ENCODE measurements around the gene SPDL1. TPM values are rescaled to one million over a fixed set of nuclear protein-coding genes. Genes with fewer than 3 reads are reported as not detected.

Gene SPDL1
- total RNA-seq, 1 experiment from 2014 or later = 29.9 TPM

DNA sequence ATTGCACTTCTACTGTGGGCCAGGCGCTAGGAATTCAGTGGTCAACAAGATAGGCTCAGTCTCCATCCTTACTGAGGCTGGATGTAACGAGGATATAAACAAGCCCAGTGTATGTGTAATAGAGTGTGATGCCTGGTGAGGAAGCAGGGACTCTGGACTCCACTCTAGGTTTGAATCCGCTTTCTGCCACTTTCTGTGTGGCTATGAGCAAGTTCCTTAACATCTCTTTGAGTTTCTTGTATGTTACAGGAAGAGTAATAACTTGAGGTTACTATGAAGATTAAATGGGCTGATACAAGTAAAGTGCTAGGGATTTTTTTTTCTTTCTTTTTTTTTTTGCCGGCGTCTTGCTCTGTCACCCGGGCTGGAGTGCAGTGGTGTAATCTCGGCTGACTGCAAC is 65.9 kb downstream of the SPDL1 start:
- peaks cover 11% of the 10 kb centered on the region for H3K4me1 ChIP-seq (ENCODE audit: insufficient read depth, low read length)
- H3K9me2 ChIP-seq (replicated peaks; ENCODE audit: low read length) = 0 out of 2 replicates have a peak, but pooled peaks cover 10% of the 10 kb centered on the region
- no peaks in the 10 kb centered on the region for H3K27me3 ChIP-seq (ENCODE audit: low read length)
- no peak overlapping the region for H3K4me3 ChIP-seq (ENCODE audit: low read length)
- H4K20me1 ChIP-seq (ENCODE audit: low read length) = no peaks in the 10 kb centered on the region
- DNase-seq (no peak), ATAC-seq (no peak)
- ChIA-PET CTCF (no interaction called here), POLR2A (ENCODE audit: unreplicated experiment) (no interaction called here)
- no peaks in the 10 kb centered on the region for H3F3A ChIP-seq (ENCODE audit: low read length, unreplicated experiment)
- BruUV-seq (replicated peaks) = no TSS peak
- no peak overlapping the region for H3K27ac ChIP-seq (ENCODE audit: low read length)
- intact Hi-C loops (cut with micrococcal nuclease) = no loop called here
- H3K4me2 ChIP-seq (ENCODE audit: low read length) = no peak overlapping the region
- H3K79me2 ChIP-seq (ENCODE audit: low read length) = no peaks in the 10 kb centered on the region
- H3K9me3 ChIP-seq (ENCODE audit: low read length) = no peaks in the 10 kb centered on the region
- no peak overlapping the region for H2AFZ ChIP-seq (ENCODE audit: low read length)
- TF ChIP-seq EZH2phosphoT487 (IDR thresholded peaks at IDR 0.05; ENCODE audit: borderline replicate concordance, low read length) (no peak), CTCF (conservative IDR thresholded peaks at IDR 0.05; ENCODE audit: low read depth, low read length) (no peak), EZH2 (IDR thresholded peaks at IDR 0.05; ENCODE audit: low read length, unreplicated experiment) (no peak)
- no peaks in the 10 kb centered on the region for H3K36me3 ChIP-seq (ENCODE audit: low read depth, low read length)
- no peak overlapping the region for H3K9ac ChIP-seq (ENCODE audit: low read length)

DNA sequence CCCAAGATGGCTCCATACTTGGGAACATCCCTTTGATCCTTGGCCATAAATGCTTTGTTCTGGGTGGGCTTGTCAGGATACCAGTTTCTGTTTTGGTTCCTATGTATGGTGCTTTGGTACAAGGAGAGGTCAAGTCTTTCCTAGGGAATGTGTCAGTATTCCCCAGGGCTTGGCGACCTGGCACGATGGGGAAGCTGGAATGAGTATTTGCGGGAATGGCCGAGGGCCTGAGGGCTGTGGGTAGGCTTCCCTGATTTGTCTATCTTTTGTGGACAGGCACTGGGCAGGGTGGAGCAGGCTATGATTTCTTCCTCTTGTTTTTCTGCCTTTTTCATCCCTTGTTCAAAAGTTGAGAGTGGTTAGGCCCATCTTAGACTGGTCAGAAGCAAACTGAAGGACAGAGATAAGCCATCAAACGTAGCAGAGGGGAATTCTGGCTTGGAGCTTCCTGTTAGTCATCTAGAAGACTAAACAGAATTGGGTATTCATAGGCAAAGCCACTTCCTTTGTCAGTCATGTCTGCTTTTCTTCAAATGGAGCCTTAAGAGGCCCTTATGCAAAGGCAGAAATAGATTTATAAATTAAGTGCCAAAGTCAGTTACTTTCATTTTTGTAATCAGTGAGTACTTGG is 67.2 kb downstream of the SPDL1 start:
- H2AFZ ChIP-seq (ENCODE audit: low read length) = peak overlapping the region; percentile 39; the same call in 1 of the 2 replicates
- no peak for TF ChIP-seq EZH2 (IDR thresholded peaks at IDR 0.05; ENCODE audit: low read length, unreplicated experiment)
- TF ChIP-seq EZH2phosphoT487 (IDR thresholded peaks at IDR 0.05; ENCODE audit: borderline replicate concordance, low read length) = no peak
- no peak for TF ChIP-seq CTCF (conservative IDR thresholded peaks at IDR 0.05; ENCODE audit: low read depth, low read length)
- 0 out of 2 replicates have a peak, but pooled peaks cover 10% of the 10 kb centered on the region for H3K9me2 ChIP-seq (replicated peaks; ENCODE audit: low read length)
- no peak overlapping the region for H3K9ac ChIP-seq (ENCODE audit: low read length)
- no TSS peak for BruUV-seq (replicated peaks)
- H3K27ac ChIP-seq (ENCODE audit: low read length) = peak overlapping the region; percentile 33
- H3K79me2 ChIP-seq (ENCODE audit: low read length) = no peaks in the 10 kb centered on the region
- no peaks in the 10 kb centered on the region for H3K27me3 ChIP-seq (ENCODE audit: low read length)
- no peak overlapping the region for H3K4me3 ChIP-seq (ENCODE audit: low read length)
- peak overlapping the region; percentile 20 for H3K4me2 ChIP-seq (ENCODE audit: low read length)
- H4K20me1 ChIP-seq (ENCODE audit: low read length) = no peaks in the 10 kb centered on the region
- no peaks in the 10 kb centered on the region for H3K9me3 ChIP-seq (ENCODE audit: low read length)
- no peaks in the 10 kb centered on the region for H3F3A ChIP-seq (ENCODE audit: low read length, unreplicated experiment)
- ATAC-seq (peak; percentile 89), DNase-seq (peak; percentile 70)
- CTCF ChIA-PET = no interaction called here
- no peaks in the 10 kb centered on the region for H3K36me3 ChIP-seq (ENCODE audit: low read depth, low read length)
- POLR2A ChIA-PET (ENCODE audit: unreplicated experiment) = interaction anchor here (0.7 kb wide), 1 partner anchor 45 kb away, joined by 4 read pairs; no protein-coding TSS in a partner anchor
- intact Hi-C loops (cut with micrococcal nuclease) = no loop called here
- peaks cover 11% of the 10 kb centered on the region for H3K4me1 ChIP-seq (ENCODE audit: insufficient read depth, low read length)

DNA sequence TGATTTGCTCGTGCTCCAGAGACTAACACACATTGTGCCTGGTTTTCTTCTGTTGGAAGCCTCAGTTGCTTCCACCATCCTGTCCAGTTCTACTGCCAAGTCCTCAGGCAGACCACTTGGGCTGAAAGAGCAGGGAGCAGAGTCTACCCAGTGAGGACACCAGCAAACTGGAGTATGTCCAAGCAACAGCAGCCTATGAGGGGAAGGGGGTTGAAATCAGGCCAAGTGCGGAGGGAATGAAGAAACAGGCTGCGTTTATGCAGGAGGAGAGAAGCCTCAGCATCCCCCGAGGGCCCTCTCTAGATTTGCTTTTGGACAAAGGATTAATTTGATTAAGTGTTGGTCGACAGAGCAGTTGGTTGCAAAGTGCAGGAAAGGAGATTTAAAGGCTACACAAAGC is 68.0 kb downstream of the SPDL1 start:
- Histone ChIP-seq H3K4me3 (ENCODE audit: low read length) (no peak overlapping the region), H4K20me1 (ENCODE audit: low read length) (no peaks in the 10 kb centered on the region), H3F3A (ENCODE audit: low read length, unreplicated experiment) (no peaks in the 10 kb centered on the region), H3K4me2 (ENCODE audit: low read length) (peak overlapping the region; percentile 20), H3K9ac (ENCODE audit: low read length) (no peak overlapping the region), H2AFZ (ENCODE audit: low read length) (no peak overlapping the region), H3K9me2 (replicated peaks; ENCODE audit: low read length) (0 out of 2 replicates have a peak, but pooled peaks cover 10% of the 10 kb centered on the region), H3K79me2 (ENCODE audit: low read length) (no peaks in the 10 kb centered on the region), H3K4me1 (ENCODE audit: insufficient read depth, low read length) (peaks cover 11% of the 10 kb centered on the region), H3K9me3 (ENCODE audit: low read length) (no peaks in the 10 kb centered on the region), H3K27me3 (ENCODE audit: low read length) (no peaks in the 10 kb centered on the region), H3K36me3 (ENCODE audit: low read depth, low read length) (no peaks in the 10 kb centered on the region), H3K27ac (ENCODE audit: low read length) (peak overlapping the region; percentile 33)
- DNase-seq (no peak), ATAC-seq (no peak)
- BruUV-seq (replicated peaks) = no TSS peak
- CTCF ChIA-PET = no interaction called here
- POLR2A ChIA-PET (ENCODE audit: unreplicated experiment) = no interaction called here
- no peak for TF ChIP-seq EZH2 (IDR thresholded peaks at IDR 0.05; ENCODE audit: low read length, unreplicated experiment)
- TF ChIP-seq CTCF (conservative IDR thresholded peaks at IDR 0.05; ENCODE audit: low read depth, low read length) = no peak
- TF ChIP-seq EZH2phosphoT487 (IDR thresholded peaks at IDR 0.05; ENCODE audit: borderline replicate concordance, low read length) = no peak
- intact Hi-C loops (cut with micrococcal nuclease) = no loop called here
